Activated CD8-positive, alpha-beta T cell treated with anti-CD3 and anti-CD28 coated beads for 36 hours (primary cell): ENCODE measurements around the gene STK32C. TPM values are rescaled to one million over a fixed set of nuclear protein-coding genes. Genes with fewer than 3 reads are reported as not detected.

ENCODE experiments used
- ATAC-seq: fragments of 200-7000 bp; cut with Tn5 transposase; one replicate; pipeline ENCODE4 v1.10.0; 2021; ENCODE audit warnings: mild to moderate bottlenecking, moderate library complexity
- CTCF ChIA-PET: fragments of 350-600 bp; sonication (Branson Sonifier 250); formaldehyde crosslinking; loops from one replicate; lab custom pipeline; 2021; ENCODE audit warnings: antibody characterized with exemption; lab: Charles Lee
- POLR2A ChIA-PET: fragments of 350-600 bp; sonication (Branson Sonifier 250); formaldehyde crosslinking; loops from one replicate; lab custom pipeline; 2021; ENCODE audit warnings: antibody characterized with exemption; lab: Charles Lee
- DNase-seq: peaks from one replicate; pipeline ENCODE4 v3.0.0-alpha.2; 2020
- H3K27ac Mint-ChIP-seq: one replicate; pipeline ENCODE4 v1.8.0; 2021; ENCODE audit warnings: mild to moderate bottlenecking, mixed read lengths
- H3K27me3 Mint-ChIP-seq: one replicate; pipeline ENCODE4 v1.8.0; 2021; ENCODE audit warnings: mixed read lengths
- H3K36me3 Mint-ChIP-seq: one replicate; pipeline ENCODE4 v1.8.0; 2021; ENCODE audit warnings: low read depth, mixed read lengths
- H3K4me1 Mint-ChIP-seq: one replicate; pipeline ENCODE4 v1.8.0; 2021; ENCODE audit warnings: low read depth, mixed read lengths
- H3K4me3 Mint-ChIP-seq: one replicate; pipeline ENCODE4 v1.8.0; 2021; ENCODE audit warnings: mild to moderate bottlenecking, moderate library complexity, mixed read lengths
- H3K9me3 Mint-ChIP-seq: one replicate; pipeline ENCODE4 v1.8.0; 2021; ENCODE audit warnings: mixed read lengths
- CTCF ChIP-seq: fragments of 200-600 bp; IDR thresholded peaks from one replicate; pipeline ENCODE4 v1.8.0; 2022; ENCODE audit warnings: antibody characterized with exemption, mild to moderate bottlenecking
- intact Hi-C: fragments of 100-400 bp; cut with micrococcal nuclease; formaldehyde crosslinking; loops from one replicate; pipeline ENCODE4 v1.10.0; 2022
- total RNA-seq, 2 experiments: library from RNA; stranded (reverse); gene quantifications; one replicate each; pipeline ENCODE4 v1.2.3, GENCODE V29; 2021

The STK32C gene
- total RNA-seq, 2 experiments from 2014 or later, result 29.3 to 31.4 TPM

- TF ChIP-seq CTCF, result no peak
- intact Hi-C loops, result no loop called here
- CTCF ChIA-PET, result no interaction called here
Measured at GRCh38 chr10:132178672-132179545, 128.8 kb downstream of the STK32C start.

GRCh38 chr10:132178046-132178445 is 129.7 kb downstream of the STK32C start:
- H3K27ac Mint-ChIP-seq, result no peak overlapping the region
- peaks cover 37% of the 10 kb centered on the region for H3K27me3 Mint-ChIP-seq
- no peaks in the 10 kb centered on the region for H3K36me3 Mint-ChIP-seq
- CTCF ChIA-PET, result no interaction called here
- intact Hi-C loops, result no loop called here
- H3K9me3 Mint-ChIP-seq, result no peaks in the 10 kb centered on the region
- no peak for DNase-seq
- H3K4me1 Mint-ChIP-seq, result peaks cover 4% of the 10 kb centered on the region
- POLR2A ChIA-PET, result no interaction called here
- no peak overlapping the region for H3K4me3 Mint-ChIP-seq
- no peak for TF ChIP-seq CTCF
- no peak for ATAC-seq

More at GRCh38 chr10:132178672-132179545, 128.8 kb downstream of the STK32C start:
- H3K4me3 Mint-ChIP-seq, result no peak overlapping the region
- ATAC-seq (no peak), DNase-seq (no peak)
- H3K9me3 Mint-ChIP-seq, result no peaks in the 10 kb centered on the region
- peaks cover 44% of the 10 kb centered on the region for H3K27me3 Mint-ChIP-seq
- POLR2A ChIA-PET, result no interaction called here
- H3K36me3 Mint-ChIP-seq, result no peaks in the 10 kb centered on the region
- no peak overlapping the region for H3K27ac Mint-ChIP-seq
- peaks cover 4% of the 10 kb centered on the region for H3K4me1 Mint-ChIP-seq

- H3K4me1 Mint-ChIP-seq, result peaks cover 4% of the 10 kb centered on the region
- ChIA-PET POLR2A (no interaction called here), CTCF (no interaction called here)
- H3K9me3 Mint-ChIP-seq, result no peaks in the 10 kb centered on the region
- ATAC-seq (no peak), DNase-seq (no peak)
- no peak for TF ChIP-seq CTCF
- no peak overlapping the region for H3K27ac Mint-ChIP-seq
- H3K4me3 Mint-ChIP-seq, result no peak overlapping the region
- intact Hi-C loops, result no loop called here
- H3K36me3 Mint-ChIP-seq, result no peaks in the 10 kb centered on the region
- H3K27me3 Mint-ChIP-seq, result peaks cover 34% of the 10 kb centered on the region
Measured at GRCh38 chr10:132176623-132177500, 130.9 kb downstream of the STK32C start.

- peaks cover 4% of the 10 kb centered on the region for H3K4me1 Mint-ChIP-seq
- DNase-seq (no peak), ATAC-seq (peak; percentile 69)
- CTCF ChIA-PET, result no interaction called here
- no peaks in the 10 kb centered on the region for H3K36me3 Mint-ChIP-seq
- intact Hi-C loops, result no loop called here
- peaks cover 34% of the 10 kb centered on the region for H3K27me3 Mint-ChIP-seq
- POLR2A ChIA-PET, result no interaction called here
- TF ChIP-seq CTCF, result no peak
- H3K9me3 Mint-ChIP-seq, result no peaks in the 10 kb centered on the region
- no peak overlapping the region for H3K27ac Mint-ChIP-seq
- no peak overlapping the region for H3K4me3 Mint-ChIP-seq
Measured at GRCh38 chr10:132175907-132176581, 131.7 kb downstream of the STK32C start.
